NCI-H345 treated with DMSO at 0.1 percent for 48 hours (cell line): ENCODE data around the gene KCNA2.

Source experiments
- DNase-seq: peaks from one replicate; lab custom pipeline; 2025; ENCODE audit not compliant: unreplicated experiment; lab: John Stamatoyannopoulos, UW

The KCNA2 gene

GRCh38 chr1:110604586-110605148, 1.5 kb downstream of the KCNA2 start:
- DNase-seq, result no peak

- DNase-seq, result no peak
Measured at GRCh38 chr1:110603058-110603457, 3.1 kb downstream of the KCNA2 start.

- no peak for DNase-seq
Measured at GRCh38 chr1:110602466-110602865, 3.7 kb downstream of the KCNA2 start.

GRCh38 chr1:110601332-110601731, 4.8 kb downstream of the KCNA2 start:
- no peak for DNase-seq

- no peak for DNase-seq
Measured at GRCh38 chr1:110600716-110601115, 5.4 kb downstream of the KCNA2 start.

- no peak for DNase-seq
Measured at GRCh38 chr1:110597966-110598365, 8.2 kb downstream of the KCNA2 start.

- DNase-seq, result no peak
Measured at GRCh38 chr1:110596312-110596711, 9.8 kb downstream of the KCNA2 start.

- no peak for DNase-seq
Measured at GRCh38 chr1:110595353-110595710, 10.8 kb downstream of the KCNA2 start.

GRCh38 chr1:110594456-110595352, 11.5 kb downstream of the KCNA2 start:
- no peak for DNase-seq

- DNase-seq, result no peak
Measured at GRCh38 chr1:110593902-110594301, 12.3 kb downstream of the KCNA2 start.

- DNase-seq, result no peak
Measured at GRCh38 chr1:110591956-110592355, 14.2 kb downstream of the KCNA2 start.

- DNase-seq, result no peak
Measured at GRCh38 chr1:110588991-110589390, 17.2 kb downstream of the KCNA2 start.

GRCh38 chr1:110588486-110588885, 17.7 kb downstream of the KCNA2 start:
- DNase-seq, result no peak

GRCh38 chr1:110587906-110588305, 18.3 kb downstream of the KCNA2 start:
- DNase-seq, result no peak

- no peak for DNase-seq
Measured at GRCh38 chr1:110585481-110585880, 20.7 kb downstream of the KCNA2 start.

- no peak for DNase-seq
Measured at GRCh38 chr1:110584045-110584444, 22.1 kb downstream of the KCNA2 start.

- no peak for DNase-seq
Measured at GRCh38 chr1:110583505-110583904, 22.7 kb downstream of the KCNA2 start.

- no peak for DNase-seq
Measured at GRCh38 chr1:110582378-110582777, 23.8 kb downstream of the KCNA2 start.

GRCh38 chr1:110581682-110582145, 24.4 kb downstream of the KCNA2 start:
- no peak for DNase-seq

GRCh38 chr1:110580244-110580643, 25.9 kb downstream of the KCNA2 start:
- no peak for DNase-seq

- DNase-seq, result no peak
Measured at GRCh38 chr1:110579460-110579859, 26.7 kb downstream of the KCNA2 start.

GRCh38 chr1:110576441-110576840, 29.7 kb downstream of the KCNA2 start:
- DNase-seq, result no peak

GRCh38 chr1:110573314-110573713, 32.8 kb downstream of the KCNA2 start:
- no peak for DNase-seq
